HK-2 (cell line): ENCODE measurements around the gene PRR11.
"Not testable (repeated sequence)": the region's sequence is repeated elsewhere in the genome, so short reads cannot be mapped to it uniquely, and the experiment has no call there.

ENCODE experiments used
- DNase-seq: peaks from one replicate; pipeline ENCODE4 v3.0.0-alpha.2; 2018; ENCODE audit not compliant: unreplicated experiment

Gene PRR11

DNA sequence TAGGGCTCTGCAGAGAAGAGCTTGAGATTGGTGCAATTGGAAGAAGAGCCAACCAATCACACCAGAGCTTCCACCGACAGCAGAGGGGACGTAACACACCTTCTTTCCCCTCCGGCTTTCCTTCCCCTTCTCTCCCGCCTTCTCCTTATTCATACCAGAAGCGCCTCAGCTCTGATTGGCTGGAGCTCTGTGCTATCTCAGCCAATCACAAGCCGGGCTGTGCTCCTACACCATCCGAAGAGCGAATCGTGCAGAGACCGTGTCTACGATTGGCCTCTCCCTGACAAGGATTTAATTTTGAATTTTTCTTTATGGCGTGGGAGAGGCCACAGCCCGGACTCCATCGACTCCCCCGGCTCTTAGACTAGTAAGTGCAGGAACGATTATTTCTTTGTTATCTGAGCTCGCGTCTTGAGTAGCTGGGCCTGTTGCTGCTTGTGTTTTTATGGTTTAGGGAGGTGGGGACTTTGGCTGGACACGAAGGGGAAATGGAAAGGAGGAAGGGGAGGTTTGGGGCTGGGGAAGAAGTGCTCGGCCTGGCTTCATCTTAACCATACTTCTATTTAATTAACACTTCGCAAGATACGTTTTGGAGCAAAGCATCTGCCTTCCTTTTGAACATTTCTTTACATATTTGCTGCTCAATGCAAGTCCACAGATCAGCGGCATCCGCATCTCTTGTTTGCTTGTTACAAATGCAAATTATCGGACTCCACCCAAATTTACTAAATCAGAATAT, at the start of gene PRR11:
TSS of gene PRR11 (plus strand) at position 308 of the 739 bp plus-strand sequence. CDS start 14,007 bp downstream, outside the sequence.
- peak; percentile 96 for DNase-seq

DNA sequence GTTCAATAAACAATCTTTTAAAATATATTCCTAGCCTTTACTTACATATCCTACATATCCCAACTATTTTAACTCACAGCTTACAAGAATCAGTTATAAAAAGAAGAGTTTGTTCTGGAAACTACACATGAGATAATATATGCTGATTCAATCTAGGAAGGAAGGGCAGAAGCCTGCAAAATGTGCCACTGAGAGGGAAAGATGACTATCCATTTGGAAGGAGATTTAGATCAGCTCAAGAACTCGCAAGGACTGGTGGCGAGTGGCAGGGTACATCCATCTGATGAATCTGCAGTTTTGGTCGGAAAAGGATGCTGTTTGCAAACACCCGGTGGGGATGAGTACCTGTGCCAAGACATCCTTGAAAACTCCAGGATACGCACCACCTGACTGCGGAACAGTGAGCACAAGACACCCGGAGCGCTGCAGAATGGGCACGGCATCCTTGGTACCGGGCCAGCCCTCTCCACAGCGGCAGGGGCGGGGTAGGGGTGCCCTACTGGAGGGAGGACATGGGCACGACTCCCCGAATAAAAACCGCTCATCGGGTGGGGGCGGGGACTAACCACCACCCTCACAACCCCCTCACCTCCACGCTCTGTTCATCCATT, 49.6 kb upstream of the PRR11 start:
- peak; percentile 55 for DNase-seq

DNA sequence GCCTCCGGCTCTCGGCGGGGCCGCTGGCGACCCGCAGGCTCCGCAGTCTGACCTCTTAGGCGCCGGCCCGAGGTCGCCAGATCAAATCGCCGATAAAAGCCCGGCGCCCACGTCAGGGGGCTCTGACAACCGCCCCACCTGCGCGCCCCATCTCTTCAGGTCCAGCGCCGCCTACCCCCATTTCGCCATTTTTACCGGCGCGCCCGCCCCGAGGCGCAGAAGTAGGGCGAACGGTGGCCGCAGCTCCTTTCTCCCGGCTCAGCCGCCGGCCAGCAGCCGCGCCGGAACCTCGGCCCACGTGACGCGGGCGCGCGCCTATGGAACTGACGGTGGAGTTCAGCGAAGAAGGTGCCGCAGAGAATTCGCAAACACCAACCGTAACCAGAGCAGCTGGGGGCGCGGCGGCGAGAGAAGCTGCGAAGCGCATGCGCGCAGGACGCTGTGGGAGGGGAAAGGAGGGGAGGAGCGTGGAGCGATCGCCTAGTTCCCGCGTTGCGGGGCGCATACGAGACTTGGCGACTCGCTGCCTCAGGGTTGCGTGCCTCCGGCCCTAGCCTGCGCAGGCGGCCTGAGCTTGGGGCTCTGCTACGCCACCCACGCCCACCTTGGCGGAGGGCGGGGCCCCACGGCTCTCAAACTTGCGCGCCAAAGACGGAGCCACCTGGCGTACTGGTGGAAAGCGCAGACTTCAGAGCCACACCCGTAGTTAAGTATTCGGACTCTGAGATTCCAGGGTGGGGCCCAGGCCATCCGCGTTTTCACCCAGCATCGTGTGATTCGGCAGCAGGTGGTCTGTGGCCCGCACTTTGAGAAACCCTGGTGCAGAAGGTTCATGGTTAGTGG, 48.9 kb upstream of the PRR11 start, which contains the start of gene TRIM37:
TSS of gene TRIM37 (minus strand) at position 418 of the 843 bp plus-strand sequence. CDS start 419 bp downstream, outside the sequence.
- DNase-seq, result peak; percentile 99

DNA sequence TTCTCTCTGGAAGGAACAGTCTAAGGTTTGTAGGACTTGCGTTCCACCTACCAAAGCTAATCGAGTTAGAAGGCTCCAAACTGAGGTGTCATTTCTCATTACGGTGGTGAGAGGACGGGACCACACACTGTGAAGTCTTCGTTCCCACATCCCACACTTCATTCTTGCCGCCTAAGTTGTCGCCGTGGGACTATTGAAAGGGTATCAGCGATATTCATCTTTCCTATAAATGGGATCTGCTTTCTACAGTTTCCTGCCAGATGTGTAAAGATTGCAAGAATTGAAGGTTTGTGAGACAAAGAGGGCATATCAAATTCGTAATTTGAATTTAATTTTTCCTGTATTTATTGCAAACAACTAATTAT, 48.3 kb upstream of the PRR11 start:
- no peak for DNase-seq

DNA sequence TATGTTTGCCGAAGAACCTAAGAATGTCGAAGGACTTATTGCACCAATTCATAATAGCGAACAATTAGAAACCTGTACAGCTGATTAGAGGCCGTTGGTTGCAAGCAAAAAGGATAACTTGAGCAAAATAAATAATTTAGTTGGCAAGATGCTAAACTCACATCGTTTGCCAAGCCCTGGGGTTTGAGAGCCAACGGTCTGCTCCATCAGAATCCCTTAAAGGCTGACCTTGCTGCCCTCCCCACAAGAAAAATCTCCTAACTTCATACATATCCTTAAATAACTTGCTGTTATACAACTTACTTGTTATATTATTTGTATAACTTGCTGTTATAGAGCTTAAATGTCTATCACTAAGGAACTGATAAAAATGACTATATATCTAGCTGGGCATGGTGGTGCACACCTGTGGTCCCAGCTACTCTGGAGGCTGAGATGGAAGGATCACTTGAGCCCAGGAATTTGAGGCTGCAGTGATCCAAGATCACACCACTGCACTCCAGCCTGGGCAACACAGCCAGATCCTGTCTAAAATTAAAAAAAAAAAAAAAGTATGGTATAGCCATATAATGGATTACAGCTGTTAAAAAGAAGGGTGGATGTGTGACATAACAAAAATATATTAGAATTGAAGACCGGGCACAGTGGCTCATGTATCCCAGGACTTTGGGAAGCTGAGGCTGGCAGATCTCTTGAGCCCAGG, 47.0 kb upstream of the PRR11 start:
- DNase-seq, result no peak

DNA sequence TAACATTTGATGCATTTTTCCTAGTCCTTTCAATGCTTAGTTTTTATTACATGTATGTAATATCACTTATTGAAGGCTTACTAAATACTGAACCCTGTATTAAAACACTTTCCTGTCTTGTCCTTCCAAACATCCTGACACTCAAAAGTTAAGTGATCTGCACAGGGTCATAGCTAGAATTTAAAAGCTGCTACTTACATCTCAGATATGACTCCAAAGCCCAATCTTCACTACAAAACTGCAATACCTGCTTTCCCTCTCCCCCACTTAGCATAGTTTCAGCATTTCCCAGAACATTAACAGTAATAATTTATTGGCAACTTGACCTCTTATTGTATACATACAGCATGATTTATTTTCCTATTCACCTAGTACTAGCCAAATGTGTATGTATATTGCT, 44.6 kb upstream of the PRR11 start:
- no peak for DNase-seq

DNA sequence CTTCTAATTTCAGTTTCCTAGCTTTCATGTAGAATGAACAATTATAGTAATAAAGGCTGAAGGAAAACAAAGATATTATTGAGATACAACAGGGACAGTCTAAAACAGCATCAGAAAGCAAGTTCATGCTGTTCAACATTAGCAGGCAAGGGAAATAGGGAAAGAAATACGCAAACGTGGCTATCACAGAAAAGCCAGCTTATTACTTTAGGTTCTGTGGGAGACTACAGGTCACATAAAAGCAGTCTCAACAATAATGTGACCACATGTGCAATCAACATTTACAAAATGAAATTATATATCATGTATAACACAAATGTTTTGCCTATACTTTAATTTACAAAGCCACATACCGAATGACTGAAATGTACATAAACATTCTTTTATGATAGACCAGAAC, 44.0 kb upstream of the PRR11 start:
- no peak for DNase-seq

DNA sequence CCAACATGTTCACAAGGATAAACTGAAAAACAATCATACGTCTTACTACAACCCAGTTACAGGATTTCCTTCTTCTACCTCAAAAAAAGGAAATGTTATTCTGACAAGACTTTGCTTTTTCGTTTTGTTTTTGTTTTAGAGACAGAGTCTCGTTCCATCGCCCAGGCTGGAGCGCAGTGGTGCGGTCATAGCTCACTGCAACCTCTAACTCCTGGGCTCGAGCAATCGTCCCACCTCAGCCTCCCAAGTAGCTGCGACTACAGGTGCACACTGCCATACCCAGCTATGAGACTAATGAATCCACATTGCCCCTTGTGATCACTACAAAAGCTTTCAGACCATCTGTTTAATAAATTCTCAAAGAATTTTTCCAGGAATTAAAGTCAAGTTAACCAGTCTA, 40.1 kb upstream of the PRR11 start:
- DNase-seq, result no peak

DNA sequence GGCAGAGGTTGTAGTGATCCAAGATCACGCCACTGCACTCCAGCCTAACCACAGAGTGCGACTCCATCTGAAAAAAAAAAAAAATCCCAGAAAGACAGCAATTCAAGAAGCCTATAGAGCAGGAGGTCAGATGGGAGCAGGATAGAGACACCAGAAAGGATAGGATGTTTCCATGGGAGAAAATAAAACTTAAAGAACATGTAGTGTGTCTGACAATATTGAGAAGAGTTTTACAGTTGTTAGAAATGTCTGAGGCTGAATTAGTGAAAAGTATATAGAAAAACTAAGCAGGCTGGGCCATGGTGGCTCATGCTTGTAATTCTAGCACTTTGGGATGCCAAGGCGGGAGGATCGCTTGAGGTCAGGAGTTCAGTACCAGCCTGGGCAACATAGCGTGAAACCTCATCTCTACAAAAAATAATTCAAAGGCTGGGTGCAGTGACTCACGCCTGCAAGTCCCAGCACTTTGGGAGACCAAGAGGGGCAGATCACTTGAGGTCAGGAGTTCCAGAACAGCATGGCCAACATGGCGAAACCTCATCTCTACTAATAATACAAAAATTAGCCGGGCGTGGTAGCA, 33.6 kb upstream of the PRR11 start:
- peak; percentile 74 for DNase-seq

DNA sequence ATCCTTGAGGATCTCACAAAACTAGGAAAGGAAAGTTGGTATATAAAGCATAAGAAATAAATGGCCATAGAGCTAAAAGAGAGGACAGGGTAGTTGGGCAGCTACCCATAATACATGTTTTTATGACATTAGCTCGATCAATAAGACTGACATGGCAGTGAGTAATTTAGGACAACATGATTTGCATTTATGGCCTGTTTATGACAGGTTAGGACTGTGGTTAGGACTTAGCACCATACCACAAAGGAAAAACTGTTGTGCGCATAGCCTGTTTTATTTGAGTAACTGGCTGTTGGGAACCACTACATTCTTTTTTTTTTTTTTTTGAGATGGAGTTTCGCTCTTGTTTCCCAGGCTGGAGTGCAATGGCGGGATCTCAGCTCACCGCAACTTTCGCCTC, 30.9 kb upstream of the PRR11 start:
- no peak for DNase-seq

DNA sequence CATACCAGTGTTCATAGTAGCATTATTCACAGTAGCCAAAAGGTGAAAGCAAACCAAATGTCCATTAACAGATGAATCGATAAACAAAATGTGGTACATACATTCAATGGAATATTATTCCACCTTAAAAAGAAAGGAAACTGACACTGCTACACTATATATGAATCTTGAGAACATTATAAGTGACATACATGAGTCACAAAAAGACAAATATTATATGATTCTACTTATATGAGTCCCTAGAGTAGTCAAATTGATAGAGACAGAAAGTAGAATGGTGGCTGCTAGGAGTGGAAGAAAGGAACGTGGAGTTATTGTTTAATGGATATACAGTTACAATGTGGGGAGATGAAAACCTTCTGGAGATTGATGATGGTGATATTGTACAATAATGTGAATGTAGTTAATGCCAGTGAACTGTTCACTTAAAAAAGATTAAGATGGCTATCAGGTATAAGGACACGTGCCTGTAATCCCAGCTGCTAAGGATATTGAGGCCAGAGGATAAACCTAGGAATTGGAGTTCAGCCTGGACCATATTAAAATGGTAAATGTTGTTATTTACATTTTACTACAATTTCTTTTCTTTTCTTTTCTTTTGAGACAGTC, 28.6 kb upstream of the PRR11 start:
- DNase-seq, result no peak

DNA sequence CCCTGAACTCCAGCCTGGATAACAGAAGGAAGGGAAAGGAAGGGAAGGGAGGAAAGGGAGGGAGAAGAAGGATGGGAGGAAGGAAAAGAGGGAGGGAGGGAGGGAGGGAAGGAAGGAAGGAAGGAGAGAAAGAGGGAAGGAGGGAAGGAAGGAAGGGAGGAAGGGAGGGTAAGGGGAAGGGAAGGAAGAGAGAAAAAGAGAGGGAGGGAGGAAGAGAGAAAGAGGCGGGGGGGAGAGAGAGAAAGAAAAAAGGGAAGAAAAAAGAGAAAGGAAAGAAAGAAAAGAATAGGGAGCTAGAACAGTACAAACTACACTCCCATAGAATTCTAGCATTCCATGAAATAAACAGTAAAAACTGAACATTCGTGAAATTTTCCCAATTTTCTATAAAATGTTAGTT, 25.7 kb upstream of the PRR11 start:
- DNase-seq, result no peak

DNA sequence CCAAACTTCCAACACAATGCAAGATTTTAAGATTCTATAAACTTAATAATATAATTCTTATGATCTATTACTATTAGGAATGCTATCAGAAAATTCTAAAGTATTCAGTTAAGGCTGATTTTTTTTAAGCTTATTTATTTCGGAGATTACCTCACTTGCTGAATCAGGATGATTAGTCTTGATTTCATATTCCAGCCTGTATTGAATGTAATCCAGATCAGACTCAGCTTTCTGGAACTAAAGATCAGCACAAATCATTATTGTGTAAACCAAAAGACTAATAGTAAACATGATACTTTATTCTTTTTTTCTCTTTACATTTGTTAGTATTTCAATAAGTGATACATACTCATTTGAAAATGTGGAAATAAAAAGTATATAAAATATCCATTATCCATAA, 24.4 kb upstream of the PRR11 start:
- no peak for DNase-seq

DNA sequence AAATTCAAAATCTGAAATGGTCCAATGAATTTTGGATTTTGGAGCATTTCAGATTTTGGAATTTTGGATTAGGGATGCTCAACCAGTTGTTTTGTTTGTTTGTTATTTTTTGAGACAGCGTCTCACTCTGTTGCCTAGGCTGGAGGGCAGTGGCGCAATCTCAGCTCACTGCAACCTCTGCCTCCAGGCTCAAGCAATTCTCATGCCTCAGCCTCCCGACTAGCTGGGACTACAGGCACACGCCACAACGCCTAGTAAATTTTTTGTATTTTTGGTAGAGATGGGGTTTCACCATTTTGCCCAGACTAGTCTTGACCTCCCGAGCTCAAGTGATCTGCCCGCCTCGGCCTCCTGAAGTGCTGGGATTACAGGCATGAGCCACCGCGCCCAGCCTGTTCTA, 17.2 kb upstream of the PRR11 start:
- DNase-seq, result not testable (repeated sequence)

DNA sequence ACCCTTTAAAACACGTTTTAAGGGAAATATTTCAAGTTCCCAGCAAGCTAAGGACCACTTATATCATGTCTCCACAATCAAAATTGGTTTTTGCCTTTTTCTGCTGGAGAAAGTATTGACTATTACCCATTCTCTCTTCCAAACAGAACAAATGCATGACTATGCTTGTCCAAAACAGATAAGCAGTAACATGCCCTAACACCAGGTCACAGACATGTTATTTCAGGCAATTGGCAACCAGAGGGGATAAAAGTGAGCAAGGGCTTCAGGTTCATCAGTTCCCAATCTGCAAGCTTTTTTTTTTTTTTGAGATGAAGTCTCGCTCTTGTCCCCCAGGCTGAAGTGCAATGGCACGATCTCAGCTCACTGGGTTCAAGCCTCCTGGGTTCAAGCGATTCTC, 15.6 kb upstream of the PRR11 start:
- no peak for DNase-seq

DNA sequence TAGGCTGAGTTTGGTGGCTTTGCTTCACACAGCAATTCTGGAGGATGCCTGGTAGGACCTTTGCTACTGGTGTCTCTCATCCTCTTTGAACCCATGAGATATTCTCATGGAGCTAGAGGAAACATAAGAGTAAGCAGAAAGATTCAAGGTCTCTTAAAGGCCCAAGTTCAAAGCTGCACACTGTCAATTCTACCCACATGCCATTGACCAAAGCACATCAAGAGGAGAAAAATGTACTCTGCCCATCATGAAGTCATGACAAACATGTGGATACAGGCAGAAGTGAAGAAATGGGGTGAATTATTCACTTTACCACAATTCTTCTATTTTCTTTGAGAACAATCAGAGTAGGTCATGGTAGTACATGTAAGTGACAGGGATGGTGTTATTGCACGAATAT, 13.7 kb upstream of the PRR11 start:
- DNase-seq, result no peak

DNA sequence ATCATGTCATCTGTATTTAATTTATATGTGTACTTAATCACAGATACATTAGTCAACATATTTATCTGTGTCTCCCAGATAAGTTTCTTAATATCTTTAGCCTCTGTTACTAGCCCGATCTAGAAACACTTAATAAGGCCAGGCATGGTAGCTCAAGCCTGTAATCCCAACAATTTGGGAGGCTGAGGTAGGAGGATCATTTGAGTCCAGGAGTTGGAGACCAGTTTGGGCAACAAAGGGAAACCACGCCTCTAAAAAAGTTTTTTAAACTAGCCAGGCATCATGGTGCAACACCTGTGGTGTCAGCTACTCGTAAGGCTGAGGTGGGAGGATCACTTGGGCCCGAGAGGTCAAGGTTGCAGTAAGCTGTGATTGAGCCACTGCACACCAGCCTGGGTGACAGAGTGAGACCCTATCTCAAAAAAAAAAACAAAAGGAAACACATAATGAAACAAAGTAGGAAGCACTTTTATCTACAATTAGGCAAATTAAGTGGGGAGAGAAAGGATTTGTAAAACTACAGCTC, 9.9 kb upstream of the PRR11 start:
- no peak for DNase-seq

DNA sequence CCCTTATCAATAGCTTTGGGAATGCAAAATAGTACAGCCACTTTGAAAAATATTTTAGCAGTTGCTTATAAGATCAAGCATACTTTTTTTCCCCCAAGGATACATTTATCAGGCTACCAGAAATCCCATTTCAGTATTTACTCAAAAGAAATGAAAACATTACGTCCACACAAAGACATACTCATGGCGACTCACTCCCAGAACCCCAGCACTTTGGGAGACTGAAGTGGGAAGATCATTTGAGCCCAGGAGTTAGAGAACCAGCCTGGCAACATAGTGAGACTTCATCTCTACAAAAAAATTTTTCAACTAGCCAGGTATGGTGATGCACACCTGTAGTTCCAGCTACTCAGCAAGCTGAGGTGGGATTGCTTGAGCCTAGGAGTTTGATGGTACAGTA, 6.5 kb upstream of the PRR11 start:
- peak; percentile 12 for DNase-seq

DNA sequence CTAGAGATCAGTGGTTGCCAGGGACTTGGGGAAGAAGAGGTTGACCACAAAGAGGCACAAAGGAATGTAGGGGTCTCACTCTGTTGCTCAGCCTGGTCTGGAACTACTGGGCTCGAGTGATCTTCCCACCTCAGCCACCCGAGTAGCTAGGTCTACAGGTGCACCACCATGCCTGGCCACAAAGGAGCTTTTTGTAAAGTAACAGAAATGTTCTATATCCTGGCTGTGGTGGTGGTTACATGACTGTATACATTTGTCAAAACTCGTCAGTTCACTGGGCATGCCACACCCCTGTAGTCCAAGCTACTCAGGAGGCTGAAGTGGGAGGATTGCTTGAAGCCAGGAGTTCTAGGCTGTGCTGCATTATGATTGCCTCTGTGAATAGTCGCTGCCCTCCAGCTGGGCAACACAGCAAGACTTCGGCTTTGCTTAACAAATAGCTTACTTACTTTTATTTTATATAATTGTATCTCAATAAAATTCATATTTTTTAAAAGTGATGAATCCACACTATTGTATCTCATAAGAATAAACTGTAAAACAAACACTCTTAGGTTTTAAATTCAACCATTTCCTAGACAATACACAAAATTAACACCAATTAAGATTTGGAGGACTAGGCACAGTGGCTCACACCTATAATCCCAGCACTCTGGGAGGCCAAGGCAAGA, 5.6 kb upstream of the PRR11 start:
- DNase-seq, result no peak

DNA sequence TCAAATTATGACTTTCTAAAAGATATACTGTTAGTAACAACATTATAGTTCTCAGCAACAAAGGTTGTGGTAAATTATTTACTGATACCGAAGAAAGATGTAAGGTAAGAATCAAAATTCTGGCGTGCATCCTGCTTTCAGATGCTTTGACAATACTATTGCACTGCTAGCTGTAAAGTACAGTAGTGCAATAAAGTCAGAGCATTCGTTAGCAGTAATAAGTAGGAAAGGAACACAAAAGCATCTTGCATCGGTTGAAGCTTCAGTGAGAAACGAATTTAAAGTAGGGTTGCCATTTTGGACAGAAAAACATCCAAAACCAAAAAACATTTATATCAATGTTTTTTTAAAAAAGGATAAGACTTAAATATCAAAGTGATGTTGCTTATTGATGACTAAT, 4.5 kb upstream of the PRR11 start:
- DNase-seq, result no peak
